Left renal pelvis (tissue), 4 donors: Measurements from ENCODE around the gene NR5A2. TPM values are rescaled to one million over a fixed set of nuclear protein-coding genes. Genes with fewer than 3 reads are reported as not detected.
"Not testable (repeated sequence)": the region's sequence is repeated elsewhere in the genome, so short reads cannot be mapped to it uniquely, and the experiment has no call there.

Experiments used
- DNase-seq, 4 donors: peaks; one replicate each; pipeline ENCODE4 v3.0.0-alpha.2; 2013; ENCODE audit warnings: low read depth in 4 of 4, low spot score in 3 of 4
- polyA plus RNA-seq, 4 donors: library from polyadenylated mRNA; unstranded; fragments of 120-200 nt; gene quantifications; one replicate each; pipeline ENCODE4 v1.2.1, GENCODE V29; 2013; ENCODE audit not compliant: insufficient read length in 4 of 4

Gene NR5A2
- polyA plus RNA-seq, 4 donors, result 1.9 to 2.9 (median 2.4) TPM

GRCh38 chr1:200185191-200185590 is 157.7 kb downstream of the NR5A2 start:
- DNase-seq, result not testable (repeated sequence)

GRCh38 chr1:200187332-200187731 is 159.8 kb downstream of the NR5A2 start:
- DNase-seq, result not testable (repeated sequence)

- DNase-seq, result no peak
These were observed 164.5 kb downstream of the NR5A2 start for GRCh38 chr1:200191993-200192392.

GRCh38 chr1:200194477-200194876 is 167.0 kb downstream of the NR5A2 start:
- DNase-seq, result no peak

- no peak for DNase-seq
These were observed 170.7 kb downstream of the NR5A2 start for GRCh38 chr1:200198236-200198635.

- DNase-seq, result no peak
These were observed 177.9 kb downstream of the NR5A2 start for GRCh38 chr1:200205216-200205995.

- DNase-seq, result no peak
These were observed 178.8 kb downstream of the NR5A2 start for GRCh38 chr1:200206340-200206739.

GRCh38 chr1:200206761-200207160 is 179.3 kb downstream of the NR5A2 start:
- no peak for DNase-seq

- DNase-seq, result no peak
These were observed 180.2 kb downstream of the NR5A2 start for GRCh38 chr1:200207711-200208126.

GRCh38 chr1:200211157-200211556 is 183.6 kb downstream of the NR5A2 start:
- no peak for DNase-seq

GRCh38 chr1:200213392-200213791 is 185.9 kb downstream of the NR5A2 start:
- DNase-seq, result no peak

GRCh38 chr1:200213921-200214320 is 186.4 kb downstream of the NR5A2 start:
- no peak for DNase-seq

GRCh38 chr1:200215350-200215749 is 187.8 kb downstream of the NR5A2 start:
- no peak for DNase-seq

- DNase-seq, result no peak
These were observed 190.2 kb downstream of the NR5A2 start for GRCh38 chr1:200217703-200218102.

- no peak for DNase-seq
These were observed 194.2 kb downstream of the NR5A2 start for GRCh38 chr1:200221614-200222282.

GRCh38 chr1:200223207-200223606 is 195.7 kb downstream of the NR5A2 start:
- no peak for DNase-seq

GRCh38 chr1:200223613-200224012 is 196.1 kb downstream of the NR5A2 start:
- DNase-seq, result no peak

GRCh38 chr1:200224315-200224714 is 196.8 kb downstream of the NR5A2 start:
- no peak for DNase-seq

GRCh38 chr1:200226268-200226968 is 198.9 kb downstream of the NR5A2 start:
- no peak for DNase-seq

- no peak for DNase-seq
These were observed 199.4 kb downstream of the NR5A2 start for GRCh38 chr1:200226969-200227303.
